Stimulated activated CD8-positive, alpha-beta memory T cell treated with anti-CD3 and anti-CD28 coated beads, Interleukin-4, amount 100 ng/mL, for 24 hours (primary cell): ENCODE data around the gene SRGAP2.
"Not testable (repeated sequence)": the region's sequence is repeated elsewhere in the genome, so short reads cannot be mapped to it uniquely, and the experiment has no call there.

ENCODE experiments used
- DNase-seq: peaks from one replicate; pipeline ENCODE4 v3.0.0-alpha.2; 2020; ENCODE audit warnings: low read depth

The SRGAP2 gene

GRCh38 chr1:206203364-206204158 lies at the start of gene SRGAP2:
Gene SRGAP2, plus strand, starts transcription at chr1:206203541. Its CDS starts 2,430 bp downstream, at chr1:206205971.
- peak; percentile 22 for DNase-seq

- not testable (repeated sequence) for DNase-seq
Observed at GRCh38 chr1:206167350-206168029, 35.9 kb upstream of the SRGAP2 start.

GRCh38 chr1:206169794-206170193 lies 33.5 kb upstream of the SRGAP2 start:
- DNase-seq = not testable (repeated sequence)

DNA sequence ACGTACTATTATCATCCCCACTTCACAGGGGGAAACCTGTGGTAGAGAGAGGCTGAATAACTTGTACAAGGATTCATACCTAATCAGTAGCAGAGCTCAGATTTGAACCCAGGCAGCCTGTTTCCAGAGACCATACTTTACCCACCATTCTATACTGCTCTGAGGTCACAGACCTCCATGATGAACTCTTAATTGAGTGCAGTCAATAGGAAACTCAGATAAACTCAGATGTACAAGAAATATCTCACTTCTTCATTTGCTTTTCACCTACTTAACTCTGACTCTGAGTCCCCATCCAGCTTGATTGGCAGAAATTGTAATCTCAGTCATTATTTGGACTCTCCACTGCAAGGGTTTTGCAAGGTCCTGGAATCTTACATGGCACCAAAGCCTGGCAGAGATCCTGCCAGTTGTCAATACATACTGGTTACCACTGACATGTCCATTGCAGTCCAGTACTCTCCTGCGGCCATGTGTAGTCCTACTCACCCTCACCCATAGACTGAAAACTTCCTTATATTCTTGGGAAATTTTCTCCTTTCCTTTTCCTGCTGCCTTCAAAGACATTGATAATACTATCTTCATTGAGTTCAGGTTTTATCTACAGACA lies 30.1 kb upstream of the SRGAP2 start:
- not testable (repeated sequence) for DNase-seq

DNA sequence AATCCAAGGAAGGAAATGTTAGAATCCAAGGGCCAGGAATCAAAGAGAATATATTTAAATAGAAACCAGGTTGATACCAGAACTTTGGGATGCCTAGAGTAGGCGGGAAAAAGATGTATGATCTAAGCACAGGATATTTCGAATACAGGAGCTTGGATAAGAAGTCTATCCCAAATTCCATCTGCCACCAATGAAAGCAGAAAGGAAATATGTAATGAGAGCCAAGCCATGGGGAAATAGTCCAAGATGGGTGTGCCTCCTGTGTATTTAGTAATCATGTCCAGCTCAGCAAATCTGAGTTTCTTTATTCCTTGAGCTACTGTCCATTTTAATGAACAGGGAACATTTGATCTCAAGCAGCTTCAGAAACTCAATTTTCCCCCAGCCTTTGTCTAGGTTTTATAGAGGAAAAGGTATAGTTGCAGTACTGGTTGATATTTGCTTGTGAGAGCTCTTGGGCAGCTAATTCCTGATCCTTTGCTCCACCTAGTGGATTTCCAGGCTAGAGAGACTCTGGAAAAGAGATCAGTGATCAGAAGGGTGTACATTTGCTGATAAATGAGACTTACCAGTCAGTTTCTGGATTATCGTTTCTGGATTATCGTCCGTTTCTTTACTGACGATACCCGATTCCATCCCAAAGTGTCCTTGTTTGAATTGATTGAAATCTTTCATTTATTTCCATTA lies 29.0 kb upstream of the SRGAP2 start:
- not testable (repeated sequence) for DNase-seq

DNA sequence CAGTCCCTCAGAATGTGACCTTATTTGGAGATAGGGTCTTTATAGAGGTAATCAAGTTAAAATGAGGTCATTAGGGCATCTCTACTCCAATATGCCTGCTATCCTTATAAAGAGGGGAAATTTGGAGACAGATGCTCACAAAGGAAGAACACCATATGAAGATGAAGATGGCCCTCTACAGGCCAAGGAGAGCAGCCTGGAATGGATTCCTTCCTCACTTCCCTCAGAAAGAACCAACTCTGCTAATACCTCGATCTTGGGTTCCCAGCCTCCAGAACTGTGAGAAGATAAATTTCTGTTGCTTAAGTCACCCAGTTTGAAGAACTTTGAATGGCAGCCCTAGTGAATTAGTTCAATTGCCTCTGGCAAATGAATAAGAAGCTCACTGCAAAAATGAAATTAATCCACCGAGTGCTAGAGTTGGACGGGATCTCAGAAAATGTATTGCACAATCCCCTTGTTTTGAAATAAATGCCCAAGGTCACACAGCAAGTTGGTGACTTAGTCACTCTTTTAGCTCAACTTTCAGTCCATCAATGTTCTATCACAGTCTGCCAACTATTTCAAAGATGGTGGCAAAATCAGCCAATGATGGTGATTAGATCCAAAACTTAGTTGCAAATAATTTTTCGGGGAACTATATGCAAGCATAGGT lies 27.8 kb upstream of the SRGAP2 start:
- not testable (repeated sequence) for DNase-seq

GRCh38 chr1:206176114-206176502 lies 27.2 kb upstream of the SRGAP2 start:
- DNase-seq = not testable (repeated sequence)

DNA sequence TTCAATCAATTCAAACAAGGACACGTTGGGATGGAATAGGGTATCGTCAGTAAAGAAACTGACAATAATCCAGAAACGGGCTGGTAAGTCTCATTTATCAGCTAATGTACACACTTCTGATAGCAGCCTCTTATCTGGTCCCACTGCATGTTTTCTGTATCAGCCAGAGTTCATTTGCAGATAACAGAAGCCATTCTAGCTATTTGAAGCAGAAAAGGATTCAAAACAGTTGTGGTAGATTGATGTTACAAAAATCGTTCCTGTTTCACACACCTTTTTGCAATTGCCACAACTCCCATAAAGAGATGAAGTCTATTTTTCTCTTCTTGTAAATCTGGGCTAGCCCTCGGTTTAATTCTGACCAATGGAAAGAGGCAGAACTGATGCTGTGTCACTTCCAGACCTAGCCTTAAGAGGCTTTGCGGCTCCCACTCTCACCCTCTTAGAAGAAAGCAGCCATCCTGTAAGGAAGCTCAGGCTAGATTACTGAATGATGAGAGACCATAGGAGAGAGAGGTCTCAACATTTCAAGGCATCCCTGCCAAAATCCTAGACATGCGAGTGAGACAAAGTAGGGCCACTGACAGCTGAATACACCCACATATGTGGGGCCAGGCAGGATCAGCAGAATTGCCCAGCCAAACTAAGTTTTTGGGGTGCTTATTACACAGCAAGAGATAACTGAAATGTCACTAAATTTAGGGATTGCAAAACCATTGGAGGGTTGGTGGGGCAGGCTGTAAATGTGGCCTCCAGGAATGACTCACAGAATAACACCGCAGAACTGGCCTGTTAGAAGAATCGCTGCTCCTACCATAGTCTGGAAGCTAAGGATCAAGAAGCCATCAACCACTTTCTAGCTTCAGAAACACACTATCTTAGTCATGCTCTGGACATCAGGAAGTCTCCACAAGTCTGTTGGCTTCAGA lies 25.0 kb upstream of the SRGAP2 start:
- DNase-seq = not testable (repeated sequence)

DNA sequence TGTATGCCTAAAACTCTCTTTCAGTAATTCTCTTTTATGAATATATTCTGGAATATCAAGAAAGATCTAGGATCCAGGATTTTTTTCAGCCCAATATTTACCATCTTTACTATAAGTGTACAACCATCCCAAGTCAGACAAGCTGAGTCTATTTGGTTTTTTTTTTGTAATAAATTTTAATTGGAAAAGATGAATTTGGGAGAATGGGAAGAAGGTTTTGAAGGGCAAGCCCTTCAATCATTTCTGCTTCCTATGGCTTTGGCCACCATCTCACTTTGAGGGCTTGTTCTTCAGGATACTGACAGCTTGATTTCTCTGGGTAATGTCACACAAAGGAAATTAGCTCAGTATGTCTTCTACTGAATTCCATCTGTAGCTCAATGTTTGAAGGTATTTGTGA lies 23.7 kb upstream of the SRGAP2 start:
- DNase-seq = not testable (repeated sequence)

GRCh38 chr1:206182368-206183317 lies 20.7 kb upstream of the SRGAP2 start:
- DNase-seq = not testable (repeated sequence)

DNA sequence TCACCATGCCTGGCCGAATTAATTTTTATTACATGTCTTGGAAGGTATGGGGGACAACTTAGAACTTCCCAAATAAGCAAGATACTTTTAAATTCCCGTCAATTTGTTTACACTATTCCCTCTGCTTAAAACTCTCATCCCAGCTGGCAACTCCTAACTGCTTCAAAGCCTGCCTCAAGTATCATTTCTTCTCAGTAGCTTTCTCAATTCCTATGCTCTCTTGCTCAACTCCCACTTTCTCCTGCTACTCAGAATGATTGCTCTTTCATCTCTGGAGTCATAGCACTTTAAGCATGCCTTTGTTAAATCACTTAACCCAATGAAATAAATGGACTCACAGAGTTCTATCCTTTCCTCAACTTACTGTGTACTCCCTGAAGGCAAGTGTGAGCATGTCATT lies 19.6 kb upstream of the SRGAP2 start:
- DNase-seq = not testable (repeated sequence)

- DNase-seq = not testable (repeated sequence)
Observed at GRCh38 chr1:206185778-206186177, 17.6 kb upstream of the SRGAP2 start.

DNA sequence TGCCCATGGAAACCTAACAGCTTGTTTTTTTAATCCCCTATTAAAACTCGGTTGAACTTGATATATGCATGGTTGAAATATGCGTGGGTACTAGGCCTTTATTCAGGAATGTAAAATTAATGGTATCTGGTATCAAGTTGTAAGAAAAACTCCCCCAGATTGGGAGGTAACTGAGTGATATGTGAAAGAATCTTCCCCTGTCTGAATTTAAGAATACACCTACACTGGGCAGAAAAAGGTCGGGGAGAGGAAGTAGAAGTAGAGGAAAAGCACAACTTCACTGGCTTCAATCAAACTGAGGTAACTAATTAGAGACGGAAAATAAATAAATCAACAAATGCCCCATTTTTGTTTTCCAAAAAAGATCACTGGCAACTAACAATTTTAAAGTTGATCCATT lies 16.5 kb upstream of the SRGAP2 start:
- not testable (repeated sequence) for DNase-seq

DNA sequence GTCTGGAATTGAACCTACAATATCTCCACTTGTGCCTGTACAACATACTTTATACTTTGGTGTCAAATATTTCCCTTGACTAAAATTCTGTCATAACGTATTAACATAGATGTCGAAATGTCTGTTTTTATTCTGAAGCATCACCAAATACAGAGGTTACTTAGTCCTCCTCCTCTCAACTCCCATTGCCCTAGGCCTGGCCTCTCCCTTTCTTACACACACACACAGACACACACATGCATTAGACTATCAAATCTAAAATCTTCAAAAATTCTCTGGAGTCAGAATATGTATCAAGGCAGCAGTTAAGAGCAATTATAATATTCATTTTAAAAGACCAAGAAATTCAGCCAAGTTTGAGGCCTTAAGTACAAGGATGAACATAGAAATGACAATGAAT lies 8.2 kb upstream of the SRGAP2 start:
- DNase-seq = not testable (repeated sequence)

GRCh38 chr1:206196748-206197424 lies 6.5 kb upstream of the SRGAP2 start:
- not testable (repeated sequence) for DNase-seq

DNA sequence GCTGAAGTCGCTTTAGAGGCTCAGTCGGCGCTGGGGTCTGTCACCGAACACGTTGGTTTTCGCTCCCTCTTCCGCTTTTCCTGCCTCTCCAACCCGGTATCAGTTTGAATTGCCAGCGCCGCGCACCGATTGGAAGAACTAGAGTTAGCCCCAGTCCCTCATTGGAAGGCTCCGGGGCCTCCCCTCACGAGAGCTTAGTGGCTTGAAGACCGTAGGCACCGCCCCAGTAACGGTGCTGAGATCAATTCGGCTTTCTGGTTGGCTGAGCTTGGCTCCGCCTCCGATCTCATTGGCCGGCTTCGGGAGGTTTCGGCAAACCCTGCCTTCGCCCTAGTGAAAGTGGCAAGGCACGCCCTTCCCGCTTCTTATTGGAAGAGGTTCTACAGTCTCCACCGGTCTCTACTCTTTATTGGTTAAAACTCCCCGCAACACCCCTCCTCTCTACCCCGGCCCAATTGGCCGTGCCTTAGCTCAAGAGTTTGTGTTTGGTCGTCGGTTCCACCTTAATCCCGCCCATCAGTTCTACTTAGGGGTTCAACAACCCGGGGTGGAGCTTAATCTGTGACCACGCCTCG lies 465 bp upstream of the SRGAP2 start, which contains the start of gene FAM72A:
TSS of gene FAM72A (minus strand) at position 51 of the 575 bp plus-strand sequence. CDS start 814 bp downstream, outside the sequence.
- peak; percentile 93 for DNase-seq

DNA sequence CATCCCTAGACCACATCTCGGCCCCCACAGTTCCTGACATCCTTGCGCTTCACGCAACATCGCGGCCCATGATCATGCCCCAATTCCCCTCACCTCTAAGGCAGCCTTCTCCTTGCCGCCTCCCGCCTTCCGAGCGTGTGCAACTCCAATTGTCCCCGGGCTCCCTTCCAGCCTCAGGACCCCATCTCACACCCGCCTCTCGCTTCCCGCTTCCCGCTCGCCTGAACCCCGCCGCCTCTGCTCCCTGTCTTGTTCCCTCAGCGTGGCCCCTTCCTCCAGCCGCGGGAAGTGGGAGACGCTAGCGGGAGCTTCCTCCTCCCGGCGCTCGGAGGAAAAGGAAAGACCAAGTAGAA lies 794 bp downstream of the SRGAP2 start:
- peak; percentile 1 for DNase-seq

DNA sequence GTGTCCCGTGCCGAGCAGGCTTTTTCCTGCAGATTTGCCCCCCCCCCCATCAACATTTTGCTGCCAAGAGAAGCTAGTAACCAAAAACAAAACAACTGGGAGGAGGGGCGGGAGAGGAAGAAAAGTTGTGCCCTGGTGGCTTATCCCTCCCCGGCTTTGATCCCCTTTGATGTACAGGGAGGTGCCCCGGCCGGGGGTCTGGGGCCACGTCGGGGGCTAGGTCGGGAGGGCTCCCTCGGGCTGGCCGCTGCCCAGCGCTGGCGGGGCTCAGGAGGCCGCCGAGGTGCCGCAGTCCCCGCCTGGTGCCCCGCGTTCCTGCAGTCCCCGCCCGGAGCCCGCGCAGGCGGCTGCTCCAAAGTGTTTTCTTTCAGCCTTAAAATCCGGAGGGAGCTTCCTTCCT lies 1.5 kb downstream of the SRGAP2 start:
- not testable (repeated sequence) for DNase-seq
